Neural cell (in vitro differentiated cells): ENCODE data around the gene CCR5. TPM values are rescaled to one million over a fixed set of nuclear protein-coding genes. Genes with fewer than 3 reads are reported as not detected.

Experiments
- H2AFZ ChIP-seq: fragments of 200-600, 300-800 bp; sonication (generic), shearing (Covaris generic); 2 replicates; pipeline ENCODE4 v1.6.0; 2014; ENCODE audit warnings: low read depth, mild to moderate bottlenecking, antibody characterized with exemption, low read length, moderate library complexity
- H3F3A ChIP-seq: fragments of 200-600 bp; shearing (Covaris generic); 2 replicates; pipeline ENCODE4 v1.6.1; 2016; ENCODE audit warnings: mild to moderate bottlenecking, moderate library complexity, mixed read lengths, antibody characterized with exemption, low read length; ENCODE audit not compliant: insufficient read depth, poor library complexity, severe bottlenecking
- H3K27ac ChIP-seq: fragments of 200-600, 300-800 bp; sonication (generic), shearing (Covaris generic); 2 replicates; pipeline ENCODE4 v1.5.1; 2014; ENCODE audit warnings: mild to moderate bottlenecking, low read length, moderate library complexity
- H3K27me3 ChIP-seq: fragments of 300-800, 200-600 bp; sonication (generic), shearing (Covaris generic); 2 replicates; pipeline ENCODE4 v1.6.0; 2014; ENCODE audit warnings: mild to moderate bottlenecking, low read depth, low read length, moderate library complexity; ENCODE audit not compliant: insufficient read depth
- H3K36me3 ChIP-seq: fragments of 300-800, 200-600 bp; sonication (generic), shearing (Covaris generic); 2 replicates; pipeline ENCODE4 v1.5.1; 2014; ENCODE audit warnings: mild to moderate bottlenecking, antibody characterized with exemption, low read length, moderate library complexity; ENCODE audit not compliant: insufficient read depth
- H3K4me2 ChIP-seq: fragments of 300-800, 200-600 bp; sonication (generic), shearing (Covaris generic); 2 replicates; pipeline ENCODE4 v1.6.0; 2014; ENCODE audit warnings: mild to moderate bottlenecking, low read length
- H3K4me3 ChIP-seq: fragments of 300-800, 200-600 bp; sonication (generic), shearing (Covaris generic); 2 replicates; pipeline ENCODE4 v1.5.1; 2014; ENCODE audit warnings: mild to moderate bottlenecking, low read length, moderate library complexity
- H3K79me2 ChIP-seq: fragments of 200-600 bp; shearing (Covaris generic); replicated peaks from 2 replicates; pipeline ENCODE4 v1.6.0; 2014; ENCODE audit warnings: mild to moderate bottlenecking, low read length, moderate library complexity; ENCODE audit not compliant: insufficient read depth
- H3K9ac ChIP-seq: fragments of 300-800, 200-600 bp; sonication (generic), shearing (Covaris generic); 2 replicates; pipeline ENCODE4 v1.6.1; 2016; ENCODE audit warnings: mild to moderate bottlenecking, low read length, mixed read lengths
- H3K9me2 ChIP-seq: fragments of 200-600 bp; shearing (Covaris generic); 2 replicates; pipeline ENCODE4 v1.6.1; 2016; ENCODE audit warnings: mild to moderate bottlenecking, low read length, mixed read lengths; ENCODE audit not compliant: insufficient read depth
- H3K9me3 ChIP-seq: fragments of 200-600, 300-800 bp; sonication (generic), shearing (Covaris generic); 2 replicates; pipeline ENCODE4 v1.6.1; 2016; ENCODE audit warnings: mild to moderate bottlenecking, mixed run types, low read length, moderate library complexity, mixed read lengths
- H4K20me1 ChIP-seq: fragments of 200-600 bp; shearing (Covaris generic); 2 replicates; pipeline ENCODE4 v1.6.1; 2016; ENCODE audit warnings: mild to moderate bottlenecking, mixed run types; ENCODE audit not compliant: insufficient read depth
- CTCF ChIP-seq: fragments of 450-650 bp; IDR thresholded peaks from 2 replicates; pipeline ENCODE4 v1.5.1; 2014; ENCODE audit warnings: antibody characterized with exemption, mild to moderate bottlenecking, moderate library complexity; ENCODE audit not compliant: poor library complexity, severe bottlenecking
- EP300 ChIP-seq: fragments of 450-650 bp; conservative IDR thresholded peaks from 2 replicates; pipeline ENCODE4 v1.6.1; 2014; ENCODE audit warnings: antibody characterized with exemption, mild to moderate bottlenecking, moderate library complexity; ENCODE audit not compliant: poor library complexity, severe bottlenecking
- EZH2 ChIP-seq: fragments of 200-600, 300-800 bp; shearing (Covaris generic), sonication (generic); IDR thresholded peaks from 2 replicates; pipeline ENCODE4 v1.6.1; 2014; ENCODE audit warnings: antibody characterized with exemption, low read length, borderline replicate concordance, mild to moderate bottlenecking; ENCODE audit not compliant: insufficient read depth, poor library complexity, severe bottlenecking
- MXI1 ChIP-seq: fragments of 450-650 bp; conservative IDR thresholded peaks from 2 replicates; pipeline ENCODE4 v1.6.1; 2014; ENCODE audit warnings: antibody characterized with exemption, mild to moderate bottlenecking; ENCODE audit not compliant: poor library complexity, severe bottlenecking
- POLR2AphosphoS5 ChIP-seq: IDR thresholded peaks from 2 replicates; pipeline ENCODE4 v1.6.1; 2012
- RAD21 ChIP-seq: fragments of 450-650 bp; conservative IDR thresholded peaks from 2 replicates; pipeline ENCODE4 v1.6.1; 2014; ENCODE audit warnings: antibody characterized with exemption, mild to moderate bottlenecking, moderate library complexity
- REST ChIP-seq: IDR thresholded peaks from 2 replicates; pipeline ENCODE4 v1.6.1; 2012; ENCODE audit warnings: borderline replicate concordance
- SMC3 ChIP-seq: fragments of 450-650 bp; conservative IDR thresholded peaks from 2 replicates; pipeline ENCODE4 v1.6.1; 2014; ENCODE audit warnings: antibody characterized with exemption, mild to moderate bottlenecking, moderate library complexity; ENCODE audit not compliant: poor library complexity
- TAF1 ChIP-seq: IDR thresholded peaks from 2 replicates; pipeline ENCODE4 v1.6.1; 2012; ENCODE audit warnings: low read depth
- polyA plus RNA-seq: library from polyadenylated mRNA; depleted of rRNA; stranded (reverse); fragments of >200 nt; gene quantifications from 2 replicates; pipeline ENCODE4 v1.2.3, GENCODE V29; 2014

The CCR5 gene
- polyA plus RNA-seq, 1 donor from 2014 or later, result not detected

GRCh38 chr3:46356909-46357308 is 13.8 kb upstream of the CCR5 start:
- Histone ChIP-seq H3K4me3 (no peak overlapping the region), H3K27me3 (no peaks in the 10 kb centered on the region)

GRCh38 chr3:46358466-46358865 is 12.3 kb upstream of the CCR5 start:
- Histone ChIP-seq H3K79me2 (no peaks in the 10 kb centered on the region), H3K9ac (no peak overlapping the region), H3K9me2 (no peaks in the 10 kb centered on the region), H3K9me3 (no peaks in the 10 kb centered on the region), H2AFZ (no peak overlapping the region), H4K20me1 (no peaks in the 10 kb centered on the region), H3K36me3 (no peaks in the 10 kb centered on the region), H3K4me2 (no peak overlapping the region), H3F3A (no peaks in the 10 kb centered on the region), H3K27ac (no peak overlapping the region), H3K4me3 (no peak overlapping the region), H3K27me3 (no peaks in the 10 kb centered on the region)
- TF ChIP-seq MXI1 (no peak), SMC3 (no peak), EZH2 (no peak), RAD21 (no peak), POLR2AphosphoS5 (no peak), REST (no peak), EP300 (no peak), TAF1 (no peak)

More at GRCh38 chr3:46356909-46357308, 13.8 kb upstream of the CCR5 start:
- Histone ChIP-seq H3K9ac (no peak overlapping the region), H3K27ac (no peak overlapping the region), H4K20me1 (no peaks in the 10 kb centered on the region), H3K9me2 (no peaks in the 10 kb centered on the region), H3K4me2 (no peak overlapping the region), H3K36me3 (no peaks in the 10 kb centered on the region), H2AFZ (no peak overlapping the region), H3K9me3 (no peaks in the 10 kb centered on the region), H3F3A (no peaks in the 10 kb centered on the region), H3K79me2 (no peaks in the 10 kb centered on the region)
- TF ChIP-seq REST, result no peak
- no peak for TF ChIP-seq EZH2
- no peak for TF ChIP-seq SMC3
- TF ChIP-seq POLR2AphosphoS5, result no peak
- TF ChIP-seq TAF1, result no peak
- TF ChIP-seq CTCF, result no peak
- no peak for TF ChIP-seq RAD21
- no peak for TF ChIP-seq EP300
